ENCODE data around the gene CASKIN1.

CASKIN1 gene

GRCh38 chr16:2223221-2223941, 27.0 kb upstream of the CASKIN1 start, which contains the start of gene E4F1:
Gene E4F1, plus strand, starts transcription at chr16:2223591. Its CDS starts 23 bp downstream, at chr16:2223614.
- TF ChIP-seq, protein P1, sequence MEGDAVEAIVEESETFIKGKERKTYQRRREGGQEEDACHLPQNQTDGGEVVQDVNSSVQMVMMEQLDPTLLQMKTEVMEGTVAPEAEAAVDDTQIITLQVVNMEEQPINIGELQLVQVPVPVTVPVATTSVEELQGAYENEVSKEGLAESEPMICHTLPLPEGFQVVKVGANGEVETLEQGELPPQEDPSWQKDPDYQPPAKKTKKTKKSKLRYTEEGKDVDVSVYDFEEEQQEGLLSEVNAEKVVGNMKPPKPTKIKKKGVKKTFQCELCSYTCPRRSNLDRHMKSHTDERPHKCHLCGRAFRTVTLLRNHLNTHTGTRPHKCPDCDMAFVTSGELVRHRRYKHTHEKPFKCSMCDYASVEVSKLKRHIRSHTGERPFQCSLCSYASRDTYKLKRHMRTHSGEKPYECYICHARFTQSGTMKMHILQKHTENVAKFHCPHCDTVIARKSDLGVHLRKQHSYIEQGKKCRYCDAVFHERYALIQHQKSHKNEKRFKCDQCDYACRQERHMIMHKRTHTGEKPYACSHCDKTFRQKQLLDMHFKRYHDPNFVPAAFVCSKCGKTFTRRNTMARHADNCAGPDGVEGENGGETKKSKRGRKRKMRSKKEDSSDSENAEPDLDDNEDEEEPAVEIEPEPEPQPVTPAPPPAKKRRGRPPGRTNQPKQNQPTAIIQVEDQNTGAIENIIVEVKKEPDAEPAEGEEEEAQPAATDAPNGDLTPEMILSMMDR (IDR thresholded peaks at IDR 0.05), result no peak
- TF ChIP-seq ZFX (IDR thresholded peaks at IDR 0.05; ENCODE audit: borderline replicate concordance), result no peak
- peak within 1 kb of the TSS; percentile 95 for H3K27ac ChIP-seq

GRCh38 chr16:2216330-2216729, 19.9 kb upstream of the CASKIN1 start:
- TF ChIP-seq, protein P1 (IDR thresholded peaks at IDR 0.05), result no peak
- no peak for TF ChIP-seq ZFX (IDR thresholded peaks at IDR 0.05; ENCODE audit: borderline replicate concordance)
- H3K27ac ChIP-seq, result peak overlapping the region; percentile 99

DNA sequence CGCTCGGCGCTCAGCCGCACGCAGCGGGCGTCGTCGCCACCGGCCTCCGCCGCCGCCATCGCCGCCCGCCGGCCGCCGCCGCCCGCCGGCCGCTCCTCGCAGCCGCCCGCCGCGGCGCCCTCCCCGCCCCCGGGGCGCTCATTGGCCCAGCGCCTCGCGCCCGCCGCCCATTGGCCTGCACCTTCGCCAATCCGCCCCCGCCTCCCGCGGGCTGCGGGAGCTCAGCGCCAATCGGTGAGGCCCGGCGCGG, 18.2 kb upstream of the CASKIN1 start, which contains the start of gene PGP:
Gene PGP (minus strand): TSS at position 122 of the 250 bp plus-strand sequence. CDS start 63 bp downstream, at position 59.
- TF ChIP-seq, protein P1 (IDR thresholded peaks at IDR 0.05), result no peak
- TF ChIP-seq ZFX (IDR thresholded peaks at IDR 0.05; ENCODE audit: borderline replicate concordance), result no peak
- H3K27ac ChIP-seq, result peak within 1 kb of the TSS; percentile 99

DNA sequence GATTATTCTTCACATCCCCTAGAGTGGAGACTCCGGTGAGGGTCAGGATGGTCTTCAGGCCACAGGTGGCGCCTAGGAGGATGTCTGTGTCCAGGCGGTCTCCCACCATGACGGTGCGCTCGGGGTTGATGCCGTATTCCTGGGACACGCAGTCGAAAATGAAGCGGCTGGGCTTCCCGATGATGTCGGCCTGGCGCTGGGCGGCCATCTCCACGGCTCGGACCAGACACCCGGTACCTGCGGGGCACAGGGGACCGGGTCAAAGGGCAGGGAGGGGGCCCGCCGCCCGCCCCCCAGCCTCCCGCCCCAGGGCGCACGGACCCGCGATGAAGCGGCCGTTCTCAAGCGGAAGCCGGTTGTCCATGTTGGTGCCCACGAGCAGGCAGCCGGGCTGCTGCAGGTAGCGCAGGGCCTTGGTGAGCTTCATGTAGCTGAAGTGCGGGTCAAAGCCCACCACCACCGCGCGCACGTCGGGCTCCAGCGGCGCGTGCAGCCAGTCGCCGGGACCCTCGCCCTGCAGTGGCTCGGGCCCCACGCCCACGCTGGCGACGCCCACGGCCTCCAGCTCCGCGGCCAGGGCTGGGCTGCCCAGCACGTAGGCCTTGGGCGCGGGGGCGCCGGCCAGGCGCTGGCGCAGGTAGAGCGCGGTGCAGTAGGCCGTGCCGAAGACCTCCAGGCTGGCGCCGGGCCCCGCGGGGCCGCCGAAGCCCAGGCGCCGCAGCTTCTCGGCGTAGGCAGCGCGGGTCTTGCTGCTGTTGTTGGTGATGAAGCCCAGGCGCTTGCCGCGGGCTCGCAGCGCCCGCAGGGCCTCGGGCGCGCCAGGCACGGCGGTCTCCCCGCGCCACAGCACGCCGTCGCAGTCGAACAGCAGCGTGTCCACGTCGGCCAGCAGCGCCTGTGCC, 17.7 kb upstream of the CASKIN1 start:
- no peak for TF ChIP-seq ZFX (IDR thresholded peaks at IDR 0.05; ENCODE audit: borderline replicate concordance)
- TF ChIP-seq, protein P1 (IDR thresholded peaks at IDR 0.05), result no peak
- H3K27ac ChIP-seq, result peak overlapping the region; percentile 99

DNA sequence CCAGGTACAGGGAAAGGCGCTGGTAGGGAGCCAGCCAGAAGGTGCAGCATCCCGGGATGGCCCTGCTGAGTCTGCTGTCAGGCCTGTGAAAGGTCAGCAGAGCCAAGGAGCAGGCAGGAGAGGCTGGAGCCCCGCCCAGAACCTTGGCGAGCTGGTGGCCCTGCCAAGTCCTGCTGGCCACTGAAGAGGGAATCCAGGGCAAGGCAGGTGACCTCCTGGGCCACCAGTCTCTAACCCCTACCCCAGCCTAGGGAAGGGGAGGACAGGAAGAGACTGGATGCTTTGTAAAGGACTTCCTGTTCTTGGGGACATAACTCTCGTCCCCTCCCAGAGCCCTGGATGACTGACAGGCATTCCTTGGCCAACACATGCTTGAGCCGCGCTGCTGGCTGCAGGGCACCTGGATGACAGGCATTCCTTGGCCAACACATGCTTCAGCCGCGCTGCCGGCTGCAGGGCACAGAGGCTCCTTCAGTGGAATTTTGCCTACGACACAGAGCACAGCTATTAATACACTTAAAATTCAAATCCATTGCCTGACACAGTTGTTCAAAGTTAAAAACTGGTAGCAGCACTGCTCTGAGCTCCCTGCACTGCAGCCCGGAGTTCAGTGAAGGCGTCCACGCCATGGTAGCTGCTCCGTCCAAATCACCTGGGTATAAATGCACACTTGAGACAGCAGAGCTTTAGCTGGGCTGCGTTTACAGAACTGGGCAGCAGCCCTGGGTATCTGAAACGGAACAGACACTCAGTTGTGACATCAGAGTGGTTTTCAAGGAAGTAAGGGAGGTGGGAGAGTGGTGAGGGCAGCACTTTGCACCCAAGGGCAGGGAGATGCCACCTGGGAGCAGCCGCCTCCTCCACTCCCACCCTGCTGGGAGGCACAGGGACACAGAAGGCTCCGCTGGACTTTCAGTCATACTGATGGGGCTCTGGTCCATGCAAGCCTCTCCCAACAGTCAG, 16.2 kb upstream of the CASKIN1 start:
- peak overlapping the region; percentile 99 for H3K27ac ChIP-seq
- TF ChIP-seq, protein P1 (IDR thresholded peaks at IDR 0.05), result no peak
- TF ChIP-seq ZFX (IDR thresholded peaks at IDR 0.05; ENCODE audit: borderline replicate concordance), result no peak

- peak overlapping the region; percentile 99 for H3K27ac ChIP-seq
- no peak for TF ChIP-seq ZFX (IDR thresholded peaks at IDR 0.05; ENCODE audit: borderline replicate concordance)
- TF ChIP-seq, protein P1 (IDR thresholded peaks at IDR 0.05), result no peak
These were observed 15.5 kb upstream of the CASKIN1 start for GRCh38 chr16:2211923-2212347.
